PC-3 (cell line): Measurements from ENCODE around the gene KCNQ2. TPM values are rescaled to one million over a fixed set of nuclear protein-coding genes. Genes with fewer than 3 reads are reported as not detected.

Experiments
- ATAC-seq: fragments of 200-7000 bp; cut with Tn5 transposase; 2 replicates; pipeline ENCODE4 v1.9.1; 2020; ENCODE audit warnings: mild to moderate bottlenecking, moderate library complexity
- BruUV-seq: library from RNA; stranded (reverse); fragments of 400-500 nt; replicated peaks from 2 replicates; lab custom pipeline; 2021; lab: Mats Ljungman, UMichigan
- CTCF ChIA-PET: fragments of 300-600 bp; sonication (Branson Sonifier 250); formaldehyde crosslinking; loops from one replicate; lab custom pipeline; 2022; ENCODE audit warnings: antibody characterized with exemption; lab: Charles Lee
- POLR2A ChIA-PET: fragments of 300-600 bp; sonication (Branson Sonifier 250); formaldehyde crosslinking; loops from one replicate; lab custom pipeline; 2022; ENCODE audit warnings: antibody characterized with exemption; ENCODE audit not compliant: unreplicated experiment; lab: Charles Lee
- DNase-seq: peaks from one replicate; pipeline ENCODE4 v3.0.0-alpha.2; 2015
- H2AFZ ChIP-seq: fragments of 300-600 bp; sonication (generic); 2 replicates; pipeline ENCODE4 v1.6.0; 2016; ENCODE audit warnings: antibody characterized with exemption, low read length
- H3F3A ChIP-seq: fragments of 300-600 bp; sonication (generic); one replicate; pipeline ENCODE4 v1.6.0; 2017; ENCODE audit warnings: antibody characterized with exemption, low read length, control low read depth, mild to moderate bottlenecking; ENCODE audit not compliant: unreplicated experiment
- H3K27ac ChIP-seq: fragments of 300-600 bp; sonication (generic); 2 replicates; pipeline ENCODE4 v1.5.1; 2016; ENCODE audit warnings: mild to moderate bottlenecking, low read length
- H3K27me3 ChIP-seq: fragments of 300-600 bp; sonication (generic); 2 replicates; pipeline ENCODE4 v1.6.1; 2016; ENCODE audit warnings: low read length, mixed read lengths
- H3K36me3 ChIP-seq: fragments of 300-600 bp; sonication (generic); 2 replicates; pipeline ENCODE4 v1.6.1; 2016; ENCODE audit warnings: low read depth, mixed run types, low read length, mixed read lengths
- H3K4me1 ChIP-seq: fragments of 300-600 bp; sonication (generic); 2 replicates; pipeline ENCODE4 v1.5.1; 2016; ENCODE audit warnings: low read length; ENCODE audit not compliant: insufficient read depth
- H3K4me2 ChIP-seq: fragments of 300-600 bp; sonication (generic); 2 replicates; pipeline ENCODE4 v1.6.0; 2016; ENCODE audit warnings: low read length
- H3K4me3 ChIP-seq: fragments of 300-600 bp; sonication (generic); 2 replicates; pipeline ENCODE4 v1.5.1; 2016; ENCODE audit warnings: mild to moderate bottlenecking, low read length, mixed read lengths
- H3K79me2 ChIP-seq: fragments of 300-600 bp; sonication (generic); 2 replicates; pipeline ENCODE4 v1.6.1; 2017; ENCODE audit warnings: low read length, mixed read lengths
- H3K9ac ChIP-seq: fragments of 300-600 bp; sonication (generic); 2 replicates; pipeline ENCODE4 v1.6.0; 2016; ENCODE audit warnings: mild to moderate bottlenecking, low read length
- H3K9me2 ChIP-seq: fragments of 300-600 bp; sonication (generic); replicated peaks from 2 replicates; pipeline ENCODE4 v1.6.1; 2016; ENCODE audit warnings: mixed run types, low read length, mixed read lengths
- H3K9me3 ChIP-seq: fragments of 300-600 bp; sonication (generic); 2 replicates; pipeline ENCODE4 v1.6.1; 2016; ENCODE audit warnings: low read length, mixed read lengths
- H4K20me1 ChIP-seq: fragments of 300-600 bp; sonication (generic); 2 replicates; pipeline ENCODE4 v1.6.1; 2016; ENCODE audit warnings: low read length, mixed read lengths
- CTCF ChIP-seq: fragments of 300-600 bp; sonication (generic); conservative IDR thresholded peaks from 2 replicates; pipeline ENCODE4 v1.5.1; 2017; ENCODE audit warnings: antibody characterized with exemption, low read depth, mild to moderate bottlenecking, low read length
- EZH2 ChIP-seq: fragments of 300-600 bp; sonication (generic); IDR thresholded peaks from one replicate; pipeline ENCODE4 v1.6.1; 2017; ENCODE audit warnings: antibody characterized with exemption, mild to moderate bottlenecking, low read length; ENCODE audit not compliant: unreplicated experiment
- EZH2phosphoT487 ChIP-seq: fragments of 300-600 bp; sonication (generic); IDR thresholded peaks from 2 replicates; pipeline ENCODE4 v1.6.1; 2018; ENCODE audit warnings: mild to moderate bottlenecking, antibody characterized with exemption, low read length, borderline replicate concordance
- intact Hi-C: fragments of 100-400 bp; cut with micrococcal nuclease; formaldehyde crosslinking; loops from 2 replicates; pipeline ENCODE4 v1.9.0; 2023
- total RNA-seq: library from RNA; depleted of rRNA; stranded (reverse); fragments of >200 nt; gene quantifications from 2 replicates; pipeline ENCODE4 v1.2.3, GENCODE V29; 2014

The KCNQ2 gene
- total RNA-seq, 1 experiment from 2014 or later: not detected

DNA sequence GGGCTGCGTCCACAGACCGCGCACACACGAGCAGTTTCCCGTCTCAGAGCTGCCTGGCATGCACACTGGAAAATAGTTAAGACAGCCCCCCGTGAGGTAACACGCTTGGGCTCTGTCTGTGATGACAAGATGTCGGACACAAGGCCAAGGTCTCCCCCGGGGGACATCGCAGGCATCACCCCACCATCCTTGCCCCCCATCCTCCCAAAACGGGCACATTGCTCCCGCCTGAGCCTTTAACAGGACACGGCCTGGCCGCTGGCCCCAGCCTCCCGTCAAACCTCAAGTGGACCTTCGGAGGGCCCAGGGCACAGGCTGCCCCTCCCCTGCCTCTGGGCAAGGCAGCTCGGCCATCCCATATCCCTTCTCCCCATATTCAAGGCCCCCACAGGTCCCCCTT is 5.6 kb downstream of the KCNQ2 start:
- CTCF ChIA-PET: no interaction called here
- H3K36me3 ChIP-seq: no peaks in the 10 kb centered on the region
- no peak overlapping the region for H3K9ac ChIP-seq
- ATAC-seq: no peak
- no peaks in the 10 kb centered on the region for H4K20me1 ChIP-seq
- H3K27ac ChIP-seq: no peak overlapping the region
- no peaks in the 10 kb centered on the region for H3K9me3 ChIP-seq
- no TSS peak for BruUV-seq
- H3K79me2 ChIP-seq: no peaks in the 10 kb centered on the region
- TF ChIP-seq EZH2phosphoT487 (no peak), EZH2 (no peak), CTCF (no peak)
- no peak overlapping the region for H3K4me3 ChIP-seq
- peaks cover 81% of the 10 kb centered on the region for H3K27me3 ChIP-seq
- intact Hi-C loops: no loop called here
- no peak overlapping the region for H3K4me2 ChIP-seq
- H3F3A ChIP-seq: no peaks in the 10 kb centered on the region
- POLR2A ChIA-PET: no interaction called here
- H2AFZ ChIP-seq: no peak overlapping the region
- no peaks in the 10 kb centered on the region for H3K9me2 ChIP-seq
- no peak for DNase-seq
- H3K4me1 ChIP-seq: no peaks in the 10 kb centered on the region

- H3K4me1 ChIP-seq: no peaks in the 10 kb centered on the region
- TF ChIP-seq EZH2 (no peak), CTCF (no peak), EZH2phosphoT487 (no peak)
- ATAC-seq (no peak), DNase-seq (no peak)
- ChIA-PET CTCF (no interaction called here), POLR2A (no interaction called here)
- no peaks in the 10 kb centered on the region for H3K36me3 ChIP-seq
- H3K9ac ChIP-seq: no peak overlapping the region
- H3K4me2 ChIP-seq: no peak overlapping the region
- H3F3A ChIP-seq: no peaks in the 10 kb centered on the region
- BruUV-seq: no TSS peak
- intact Hi-C loops: no loop called here
- H3K79me2 ChIP-seq: no peaks in the 10 kb centered on the region
- no peak overlapping the region for H3K27ac ChIP-seq
- H3K27me3 ChIP-seq: peaks cover 81% of the 10 kb centered on the region
- H3K9me3 ChIP-seq: no peaks in the 10 kb centered on the region
- no peaks in the 10 kb centered on the region for H3K9me2 ChIP-seq
- no peak overlapping the region for H2AFZ ChIP-seq
- H3K4me3 ChIP-seq: no peak overlapping the region
- H4K20me1 ChIP-seq: no peaks in the 10 kb centered on the region
These were observed 6.1 kb downstream of the KCNQ2 start for GRCh38 chr20:63466250-63466825.

GRCh38 chr20:63465380-63466249 is 6.8 kb downstream of the KCNQ2 start:
- no TSS peak for BruUV-seq
- H3K27ac ChIP-seq: no peak overlapping the region
- no peaks in the 10 kb centered on the region for H3F3A ChIP-seq
- no peak for ATAC-seq
- H3K79me2 ChIP-seq: no peaks in the 10 kb centered on the region
- no peaks in the 10 kb centered on the region for H4K20me1 ChIP-seq
- intact Hi-C loops: no loop called here
- no peak for TF ChIP-seq CTCF
- no peak for TF ChIP-seq EZH2
- TF ChIP-seq EZH2phosphoT487: no peak
- no peaks in the 10 kb centered on the region for H3K4me1 ChIP-seq
- no peaks in the 10 kb centered on the region for H3K9me2 ChIP-seq
- DNase-seq: no peak
- CTCF ChIA-PET: no interaction called here
- H3K27me3 ChIP-seq: peaks cover 81% of the 10 kb centered on the region
- no peak overlapping the region for H3K4me3 ChIP-seq
- POLR2A ChIA-PET: no interaction called here
- no peak overlapping the region for H2AFZ ChIP-seq
- no peak overlapping the region for H3K9ac ChIP-seq
- no peak overlapping the region for H3K4me2 ChIP-seq
- H3K36me3 ChIP-seq: no peaks in the 10 kb centered on the region
- no peaks in the 10 kb centered on the region for H3K9me3 ChIP-seq
